A549 (cell line): ENCODE results near the gene PHF23. TPM values are rescaled to one million over a fixed set of nuclear protein-coding genes. Genes with fewer than 3 reads are reported as not detected.

Experiments
- ATAC-seq, 2 experiments: fragments of 200-7000 bp in 1 of 2; fragments of >200 bp in 1 of 2; cut with Nextera tagmentation in 1 of 2; cut with Tn5 transposase in 1 of 2; 3 replicates each; pipeline versions ENCODE4 v1.8.0 to v1.9.1; 2018 to 2020; ENCODE audit warnings: mild to moderate bottlenecking in 1 of 2, moderate library complexity in 1 of 2
- CTCF ChIA-PET: fragments of 300-600 bp; sonication (Branson Sonifier 250); formaldehyde crosslinking; extraction: SDS; loops from one replicate; lab custom pipeline; 2021; ENCODE audit warnings: antibody characterized with exemption, inconsistent platforms; lab: Yijun Ruan, JAX
- POLR2A ChIA-PET: fragments of 350-600 bp; formaldehyde crosslinking; extraction: SDS; loops from one replicate; lab custom pipeline; 2021; ENCODE audit warnings: antibody characterized with exemption, inconsistent platforms; lab: Yijun Ruan, JAX
- DNase-seq, 2 experiments: peaks; one replicate each; pipeline versions ENCODE4 v3.0.0 to v3.0.0-alpha.2; 2011 to 2016; ENCODE audit warnings: low read depth in 1 of 2, low spot score in 1 of 2
- FAIRE-seq: peaks from 2 replicates; lab custom pipeline; 2011; peaks lifted over from hg19 to GRCh38; lab: Jason Lieb, UNC
- H3K27ac ChIP-seq, 2 experiments: fragments of >200 bp; sonication (Bioruptor Twin); formaldehyde crosslinking; 3 replicates each; pipeline ENCODE4 v1.5.1; 2016 to 2017
- H3K4me1 ChIP-seq: fragments of >200 bp; sonication (Bioruptor Twin); formaldehyde crosslinking; 3 replicates; pipeline ENCODE4 v1.6.1; 2016
- H3K4me2 ChIP-seq: fragments of >200 bp; sonication (Bioruptor Twin); formaldehyde crosslinking; 3 replicates; pipeline ENCODE4 v1.6.1; 2016
- H3K4me3 ChIP-seq: fragments of >200 bp; sonication (Bioruptor Twin); formaldehyde crosslinking; 3 replicates; pipeline ENCODE4 v1.5.1; 2016
- H3K9me3 ChIP-seq: fragments of >200 bp; sonication (Bioruptor Twin); formaldehyde crosslinking; 3 replicates; pipeline ENCODE4 v1.6.1; 2016
- BCL3 ChIP-seq: fragments of >200 bp; sonication (Bioruptor Twin); formaldehyde crosslinking; IDR thresholded peaks from 3 replicates; pipeline ENCODE4 v1.6.1; 2016
- CBX8 ChIP-seq: fragments of 200-600 bp; sonication (generic); IDR thresholded peaks from 2 replicates; pipeline ENCODE4 v1.6.1; 2016
- CEBPB ChIP-seq, 2 experiments: fragments of >200 bp in 1 of 2; sonication (Bioruptor Twin) in 1 of 2; formaldehyde crosslinking in 1 of 2; IDR thresholded peaks; 2 replicates each; pipeline ENCODE4 v1.6.1; 2012 to 2016
- CHD2 ChIP-seq: fragments of 150-350 bp; IDR thresholded peaks from 2 replicates; pipeline ENCODE4 v1.6.1; 2014; ENCODE audit warnings: low read length; ENCODE audit not compliant: partially characterized antibody
- EHMT2 ChIP-seq: fragments of 200-600 bp; sonication (generic); IDR thresholded peaks from 2 replicates; pipeline ENCODE4 v1.6.1; 2016; ENCODE audit warnings: antibody characterized with exemption, low read depth, mild to moderate bottlenecking, moderate library complexity
- ESRRA ChIP-seq: fragments of 150-350 bp; IDR thresholded peaks from 2 replicates; pipeline ENCODE4 v1.6.1; 2014; ENCODE audit warnings: mild to moderate bottlenecking, low read length, borderline replicate concordance
- FOSL2 ChIP-seq, 2 experiments: fragments of 450-650 bp in 1 of 2; fragments of >200 bp in 1 of 2; sonication (Bioruptor Twin) in 1 of 2; formaldehyde crosslinking; IDR thresholded peaks; 2 replicates each; pipeline versions ENCODE4 v1.5.0 to v1.6.1; 2016 to 2020; ENCODE audit warnings: mild to moderate bottlenecking in 1 of 2, moderate library complexity in 1 of 2
- GATA3 ChIP-seq: IDR thresholded peaks from 2 replicates; pipeline ENCODE4 v1.6.1; 2012; ENCODE audit warnings: borderline replicate concordance
- HEYL ChIP-seq: fragments of 250-450 bp; sonication (Bioruptor Pico); IDR thresholded peaks from 2 replicates; pipeline ENCODE4 v1.8.0; 2021; ENCODE audit warnings: mild to moderate bottlenecking, moderate library complexity
- HOXB13 ChIP-seq: fragments of 250-450 bp; sonication (Bioruptor Pico); IDR thresholded peaks from 2 replicates; pipeline ENCODE4 v1.5.0; 2020; ENCODE audit warnings: low read depth, mild to moderate bottlenecking, moderate library complexity
- HOXB5 ChIP-seq: fragments of 250-450 bp; sonication (Bioruptor Pico); IDR thresholded peaks from 2 replicates; pipeline ENCODE4 v1.5.0; 2020; ENCODE audit warnings: mild to moderate bottlenecking, moderate library complexity
- JUN ChIP-seq, 2 experiments: fragments of >200 bp; sonication (Bioruptor Twin); formaldehyde crosslinking; IDR thresholded peaks; 2 replicates in 1 of 2; 3 replicates in 1 of 2; pipeline ENCODE4 v1.6.1; 2016 to 2017
- JUNB ChIP-seq: fragments of >200 bp; sonication (Bioruptor Twin); formaldehyde crosslinking; IDR thresholded peaks from 2 replicates; pipeline ENCODE4 v1.6.1; 2016
- MAFK ChIP-seq: fragments of 450-650 bp; IDR thresholded peaks from 2 replicates; pipeline ENCODE4 v1.6.1; 2014; ENCODE audit not compliant: partially characterized antibody
- MAX ChIP-seq: IDR thresholded peaks from 2 replicates; pipeline ENCODE4 v1.6.1; 2012
- MAZ ChIP-seq: fragments of 150-350 bp; IDR thresholded peaks from 2 replicates; pipeline ENCODE4 v1.6.1; 2014; ENCODE audit warnings: antibody characterized with exemption, low read depth, low read length, borderline replicate concordance
- MYC ChIP-seq: IDR thresholded peaks from 2 replicates; pipeline ENCODE4 v1.6.1; 2012; ENCODE audit warnings: mild to moderate bottlenecking, inconsistent platforms, low read length, improper control_type of control experiment, borderline replicate concordance
- NPAS2 ChIP-seq: fragments of 250-450 bp; sonication (Bioruptor Pico); IDR thresholded peaks from 2 replicates; pipeline ENCODE4 v1.8.0; 2022; ENCODE audit warnings: mild to moderate bottlenecking, moderate library complexity, borderline replicate concordance
- NR3C1 ChIP-seq: fragments of >200 bp; sonication (Bioruptor Twin); formaldehyde crosslinking; IDR thresholded peaks from 3 replicates; pipeline ENCODE4 v1.6.1; 2017
- PHF8 ChIP-seq: fragments of 200-600 bp; sonication (generic); IDR thresholded peaks from 2 replicates; pipeline ENCODE4 v1.6.1; 2016; ENCODE audit warnings: low read depth, mild to moderate bottlenecking, antibody characterized with exemption, moderate library complexity, borderline replicate concordance
- POLR2A ChIP-seq: IDR thresholded peaks from 2 replicates; pipeline ENCODE4 v1.6.1; 2012; ENCODE audit warnings: mild to moderate bottlenecking, low read length
- POLR2AphosphoS2 ChIP-seq: conservative IDR thresholded peaks from 2 replicates; pipeline ENCODE4 v1.6.1; 2012; ENCODE audit warnings: low read length, improper control_type of control experiment, inconsistent platforms
- RARB ChIP-seq: fragments of 250-450 bp; sonication (Bioruptor Pico); IDR thresholded peaks from 2 replicates; pipeline ENCODE4 v1.8.0; 2021; ENCODE audit warnings: mild to moderate bottlenecking, moderate library complexity
- RFX5 ChIP-seq: fragments of 450-650 bp; IDR thresholded peaks from 2 replicates; pipeline ENCODE4 v1.7.1; 2014; ENCODE audit warnings: antibody characterized with exemption, mild to moderate bottlenecking, moderate library complexity
- RNF2 ChIP-seq: fragments of 200-600 bp; sonication (generic); IDR thresholded peaks from 2 replicates; pipeline ENCODE4 v1.6.1; 2016; ENCODE audit warnings: low read depth, mild to moderate bottlenecking, antibody characterized with exemption, moderate library complexity, borderline replicate concordance
- SMC3 ChIP-seq: fragments of >200 bp; sonication (Bioruptor Twin); formaldehyde crosslinking; IDR thresholded peaks from 3 replicates; pipeline ENCODE4 v1.6.1; 2018; ENCODE audit warnings: inconsistent platforms
- SREBF2 ChIP-seq: fragments of 450-650 bp; IDR thresholded peaks from 2 replicates; pipeline ENCODE4 v1.6.1; 2014; ENCODE audit warnings: mild to moderate bottlenecking, moderate library complexity
- TFCP2L1 ChIP-seq: fragments of 250-450 bp; sonication (Bioruptor Pico); IDR thresholded peaks from 2 replicates; pipeline ENCODE4 v1.5.0; 2021; ENCODE audit warnings: mild to moderate bottlenecking
- TP53 ChIP-seq: fragments of 250-450 bp; sonication (Bioruptor Pico); IDR thresholded peaks from 2 replicates; pipeline ENCODE4 v1.5.0; 2021; ENCODE audit warnings: mild to moderate bottlenecking, moderate library complexity
- USF2 ChIP-seq: fragments of 450-650 bp; IDR thresholded peaks from 2 replicates; pipeline ENCODE4 v1.6.1; 2014; ENCODE audit warnings: antibody characterized with exemption
- ZFP36 ChIP-seq: fragments of 450-650 bp; IDR thresholded peaks from 2 replicates; pipeline ENCODE4 v1.6.1; 2014; ENCODE audit warnings: borderline replicate concordance; ENCODE audit not compliant: partially characterized antibody
- WGBS: methylation state at CpG from one replicate; pipeline ENCODE4 v1.1.6; 2017; ENCODE audit errors: missing lambda C conversion rate; 5-methylcytosine and 5-hydroxymethylcytosine counted together
- polyA minus RNA-seq: library from RNA; depleted of rRNA, polyadenylated mRNA; stranded (reverse); fragments of >200 nt; gene quantifications from 2 replicates; pipeline ENCODE4 v1.2.3, GENCODE V29; 2011; rRNA and poly(A)+ RNA removed
- polyA plus RNA-seq, 4 experiments: library from polyadenylated mRNA; depleted of rRNA in 3 of 4; stranded (reverse); fragments of >200 nt; fragmentation: RNase III in 1 of 4; extraction: RNeasy Plus Mini Kit Qiagen cat#74134 plus additional on column Dnase treatment in 1 of 4; gene quantifications; 2 replicates in 3 of 4; 3 replicates in 1 of 4; pipeline ENCODE4 v1.2.3, GENCODE V29; 2011 to 2017
- TF ChIP-seq, protein P1 (sequence below): fragments of >200 bp; sonication (Bioruptor Twin); formaldehyde crosslinking; IDR thresholded peaks from 2 replicates; pipeline ENCODE4 v1.6.1; 2016
- TF ChIP-seq, protein P2 (sequence below): fragments of >200 bp; sonication (Bioruptor Twin); formaldehyde crosslinking; IDR thresholded peaks from 3 replicates; pipeline ENCODE4 v1.5.1; 2016

PHF23 gene
- 52.1 and 61.2 TPM in 2 replicates for polyA plus RNA-seq (2011; rRNA removed)
- 43.2 and 48.2 TPM in 2 replicates for polyA plus RNA-seq (2012; cell fraction: cytosol; rRNA removed)
- polyA plus RNA-seq (2012; cell fraction: nucleus; rRNA removed): 28.6 and 32.6 TPM in 2 replicates
- polyA plus RNA-seq (2017; fragmentation: RNase III; extraction: RNeasy Plus Mini Kit Qiagen cat#74134 plus additional on column Dnase treatment): 70.9 to 80.2 TPM (median 79.1 TPM) in 3 replicates
- 66.5 and 74.4 TPM in 2 replicates for polyA minus RNA-seq

DNA sequence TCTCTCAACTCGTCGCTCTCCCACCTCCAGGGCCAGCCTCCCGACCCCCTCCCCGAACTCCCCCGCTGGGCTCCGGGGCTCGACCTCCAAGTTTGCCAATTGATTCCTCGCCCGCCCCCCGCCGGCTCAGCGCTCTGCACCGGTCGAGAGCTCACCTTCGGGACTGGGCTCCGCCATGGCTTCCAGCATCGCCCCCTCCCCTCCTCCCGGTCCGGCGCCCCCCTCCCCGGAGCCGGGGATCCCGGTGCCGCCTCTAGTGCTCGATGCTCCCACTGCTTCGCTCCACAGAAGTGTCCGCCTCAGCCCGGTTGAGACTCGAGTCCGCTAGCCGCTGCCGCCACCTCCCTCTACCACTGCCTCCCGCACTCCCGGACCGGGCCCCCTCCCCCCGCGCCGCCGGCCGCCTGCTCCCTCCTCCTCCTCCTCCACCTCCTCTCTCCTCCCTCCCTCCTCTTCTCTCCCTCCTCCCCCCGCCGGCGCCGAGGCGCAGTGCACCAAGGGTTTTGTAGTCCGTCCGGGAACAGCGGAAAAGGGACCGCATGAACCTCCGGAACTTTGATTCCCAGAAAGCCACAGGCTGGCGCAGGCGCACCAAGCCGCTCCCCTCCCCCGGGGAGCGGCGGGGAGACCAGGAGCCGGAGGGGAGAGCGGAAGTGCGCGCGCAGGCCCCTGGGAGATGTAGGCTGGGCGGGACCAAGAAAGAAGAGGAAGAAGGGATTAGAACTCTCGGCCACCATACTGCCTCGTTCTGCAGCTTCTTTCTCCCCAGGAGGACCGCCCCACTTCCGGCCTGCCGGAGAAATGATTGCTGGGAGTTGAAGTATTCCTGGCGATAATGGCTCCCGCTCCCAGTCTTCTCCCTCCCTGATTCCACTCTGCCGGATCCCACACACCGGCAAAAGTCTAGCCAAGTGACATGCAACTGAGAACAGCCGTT, at the start of gene PHF23:
TSS of gene PHF23 (minus strand) at position 367 of the 937 bp plus-strand sequence. CDS start at position 189, 178 bp downstream.
- Histone ChIP-seq H3K4me3 (peak within 1 kb of the TSS; percentile 99), H3K27ac (peak within 1 kb of the TSS; percentile 98 to 100), H3K4me1 (peaks cover 52% of the 10 kb centered on the region), H3K4me2 (peak within 1 kb of the TSS; percentile 97), H3K9me3 (no peaks in the 10 kb centered on the region)
- WGBS: 1% methylated on average over 44 of the region's 72 CpGs
- CTCF ChIA-PET: interaction anchor here (0.9 to 17.3 kb wide), 7 partner anchors 10 to 61 kb away, joined by 3 to 169 read pairs (median 11); partner anchors contain the start of genes ACADVL, DLG4 and SLC2A4
- peak; percentile 54 to 79 for ATAC-seq
- POLR2A ChIA-PET: interaction anchor here (0.6 to 6.9 kb wide), 4 partner anchors 12 to 19 kb away, joined by 3 to 63 read pairs (median 4); partner anchors contain the start of genes ACADVL, CTDNEP1, DLG4 and ELP5
- TF ChIP-seq SREBF2 (no peak), MAZ (peak; percentile 97), ESRRA (no peak), EHMT2 (no peak), TFCP2L1 (no peak), CEBPB (IDR thresholded peaks at IDR 0.05) (no peak), USF2 (no peak), POLR2A (peak; percentile 70), CHD2 (peak; percentile 49), HEYL (CRISPR knock-in tag) (no peak), PHF8 (no peak), TP53 (CRISPR knock-in tag) (no peak), MYC (peak; percentile 75; the same call in 1 of the 2 replicates), CBX8 (no peak), MAX (peak; percentile 52), SMC3 (no peak), BCL3 (no peak), HOXB5 (CRISPR knock-in tag) (no peak), GATA3 (no peak), NR3C1 (no peak), HOXB13 (CRISPR knock-in tag) (no peak), RARB (CRISPR knock-in tag) (no peak), JUNB (no peak), ZFP36 (no peak), RFX5 (no peak), MAFK (no peak), POLR2AphosphoS2 (no peak), NPAS2 (CRISPR knock-in tag) (no peak), RNF2 (no peak), JUN (IDR thresholded peaks at IDR 0.05) (peak; percentile 73 to 81; a peak in 3 of 5 replicates), FOSL2 (IDR thresholded peaks at IDR 0.05) (no peak), FOSL2 (CRISPR knock-in tag; IDR thresholded peaks at IDR 0.05) (no peak)
- TF ChIP-seq, protein P1, sequence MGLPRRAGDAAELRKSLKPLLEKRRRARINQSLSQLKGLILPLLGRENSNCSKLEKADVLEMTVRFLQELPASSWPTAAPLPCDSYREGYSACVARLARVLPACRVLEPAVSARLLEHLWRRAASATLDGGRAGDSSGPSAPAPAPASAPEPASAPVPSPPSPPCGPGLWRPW: no peak
- TF ChIP-seq, protein P2, sequence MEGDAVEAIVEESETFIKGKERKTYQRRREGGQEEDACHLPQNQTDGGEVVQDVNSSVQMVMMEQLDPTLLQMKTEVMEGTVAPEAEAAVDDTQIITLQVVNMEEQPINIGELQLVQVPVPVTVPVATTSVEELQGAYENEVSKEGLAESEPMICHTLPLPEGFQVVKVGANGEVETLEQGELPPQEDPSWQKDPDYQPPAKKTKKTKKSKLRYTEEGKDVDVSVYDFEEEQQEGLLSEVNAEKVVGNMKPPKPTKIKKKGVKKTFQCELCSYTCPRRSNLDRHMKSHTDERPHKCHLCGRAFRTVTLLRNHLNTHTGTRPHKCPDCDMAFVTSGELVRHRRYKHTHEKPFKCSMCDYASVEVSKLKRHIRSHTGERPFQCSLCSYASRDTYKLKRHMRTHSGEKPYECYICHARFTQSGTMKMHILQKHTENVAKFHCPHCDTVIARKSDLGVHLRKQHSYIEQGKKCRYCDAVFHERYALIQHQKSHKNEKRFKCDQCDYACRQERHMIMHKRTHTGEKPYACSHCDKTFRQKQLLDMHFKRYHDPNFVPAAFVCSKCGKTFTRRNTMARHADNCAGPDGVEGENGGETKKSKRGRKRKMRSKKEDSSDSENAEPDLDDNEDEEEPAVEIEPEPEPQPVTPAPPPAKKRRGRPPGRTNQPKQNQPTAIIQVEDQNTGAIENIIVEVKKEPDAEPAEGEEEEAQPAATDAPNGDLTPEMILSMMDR: no peak
- DNase-seq: peak; percentile 100
- FAIRE-seq: no peak
